ENCODE results near the gene PDE5A. TPM values are rescaled to one million over a fixed set of nuclear protein-coding genes. Genes with fewer than 3 reads are reported as not detected.
"Not testable (repeated sequence)": the region's sequence is repeated elsewhere in the genome, so short reads cannot be mapped to it uniquely, and the experiment has no call there.

Gene PDE5A
- total RNA-seq = 20.0 TPM
- long read RNA-seq, full-length matches to known transcripts = 2 of 13 reads
- long read RNA-seq, partial matches to known transcripts = 1 of 13 reads
- long read RNA-seq, other reads (novel, unspliced or antisense) = 10 of 13 reads

DNA sequence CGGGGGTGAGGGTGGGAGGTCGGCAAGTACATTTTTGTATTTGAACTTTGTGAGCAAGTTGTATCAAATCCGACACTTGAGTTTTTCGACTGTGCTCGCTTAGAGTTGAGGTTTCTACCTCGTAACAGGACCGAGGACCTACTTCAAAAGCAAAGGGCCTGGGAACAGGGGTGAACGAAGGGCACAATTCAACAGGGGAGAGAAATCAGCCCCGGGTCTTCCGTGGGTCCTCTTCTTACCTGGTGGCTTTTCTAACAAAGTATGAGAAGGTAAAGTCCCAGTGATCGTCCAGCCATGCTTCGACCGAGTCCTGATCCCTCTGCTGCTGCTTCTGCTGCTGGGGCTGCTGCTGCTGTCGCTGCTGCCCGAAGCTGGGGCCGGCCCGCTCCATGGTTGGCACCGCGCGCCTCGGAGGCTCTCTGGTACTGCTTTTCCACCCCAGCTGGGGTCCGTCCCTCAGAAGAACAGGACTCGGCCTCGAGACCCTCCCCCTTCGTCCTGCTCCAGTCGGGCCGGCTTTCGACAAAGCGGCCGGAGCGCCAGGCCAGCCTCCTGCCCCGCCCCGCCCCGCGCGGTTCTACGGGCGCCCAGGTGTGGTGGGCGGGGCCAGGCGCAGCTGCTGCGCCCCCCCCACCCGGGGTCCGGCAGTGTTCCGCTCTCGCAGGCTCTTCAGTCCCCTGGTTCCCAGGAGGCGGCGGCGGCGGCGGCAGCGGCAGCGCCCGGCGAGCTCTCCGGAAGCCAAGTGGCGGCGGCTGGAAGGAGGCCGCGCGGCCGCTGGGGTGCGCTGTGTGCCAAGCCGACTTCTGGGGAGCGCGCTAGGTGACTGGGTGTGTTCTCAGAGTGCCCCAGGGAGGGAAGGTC lies at the start of gene PDE5A:
TSS of gene PDE5A (minus strand) at position 524 of the 861 bp plus-strand sequence. CDS start at position 391, 133 bp downstream.
- intact Hi-C loops (cut with DNase I) = loop anchor here (2.0 to 5.0 kb wide), 4 partner anchors 64 to 420 kb away; no protein-coding TSS in a partner anchor

DNA sequence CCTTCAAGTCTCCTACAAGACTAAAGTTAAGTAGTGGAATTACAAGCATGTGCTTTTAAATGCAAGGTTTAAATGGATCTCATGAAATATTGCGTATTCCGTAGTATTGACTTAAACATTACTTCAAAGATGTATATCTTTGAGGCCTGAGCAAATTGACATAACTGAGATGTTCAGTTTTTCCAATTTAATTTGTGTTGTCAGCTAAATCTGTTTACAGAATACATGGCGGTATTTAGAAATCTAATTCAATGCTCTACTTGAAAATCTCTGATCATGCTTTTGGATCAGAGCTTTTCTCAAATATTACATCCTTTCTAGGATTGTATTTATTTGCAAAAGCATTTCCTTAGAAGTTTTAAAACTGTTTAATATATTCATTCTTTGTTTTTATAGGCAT lies 47.5 kb upstream of the PDE5A start:
- no peak for DNase-seq (ENCODE audit: low spot score)
- intact Hi-C loops (cut with DNase I) = no loop called here

More for the DNA sequence above, at the start of gene PDE5A:
- DNase-seq (ENCODE audit: low spot score) = peak; percentile 86

DNA sequence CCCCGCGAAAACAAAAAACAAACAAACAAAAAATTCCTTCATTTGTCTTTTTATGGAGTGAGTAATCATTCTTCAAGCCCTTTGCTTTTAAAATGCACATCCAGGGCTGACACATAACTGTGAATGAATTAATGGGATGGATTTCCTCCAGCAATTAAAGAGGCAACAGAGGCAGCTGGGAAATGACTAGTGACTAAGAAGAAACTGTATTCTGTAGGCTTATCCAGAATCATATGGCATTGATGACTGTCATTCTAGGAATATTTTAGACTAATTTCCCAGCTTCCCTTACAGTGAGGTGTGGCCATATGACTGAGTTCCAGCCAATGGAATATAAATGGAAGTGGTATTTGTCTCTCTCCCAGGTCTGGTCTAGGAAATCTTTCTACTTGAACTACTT lies 46.8 kb upstream of the PDE5A start:
- intact Hi-C loops (cut with DNase I) = no loop called here
- DNase-seq (ENCODE audit: low spot score) = no peak

DNA sequence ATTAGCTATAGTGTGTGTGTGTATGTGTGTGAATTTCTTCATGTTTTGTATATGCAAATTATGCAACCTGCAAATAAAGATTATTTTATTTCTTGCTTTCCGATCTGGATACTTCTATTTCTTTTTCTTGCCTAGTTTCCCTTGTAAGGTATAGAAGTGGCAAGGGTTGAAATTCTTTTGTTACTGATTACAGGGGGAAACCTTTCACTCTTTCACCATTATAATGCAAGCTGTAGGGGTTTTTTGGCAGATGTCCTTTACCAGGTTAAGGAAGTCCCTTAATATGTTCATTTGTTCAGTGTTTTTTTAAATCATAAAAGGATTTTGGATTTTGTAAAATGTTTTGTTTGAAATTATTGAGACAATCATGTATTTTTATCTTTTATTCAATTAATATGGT lies 44.3 kb upstream of the PDE5A start:
- DNase-seq (ENCODE audit: low spot score) = no peak
- intact Hi-C loops (cut with DNase I) = no loop called here

DNA sequence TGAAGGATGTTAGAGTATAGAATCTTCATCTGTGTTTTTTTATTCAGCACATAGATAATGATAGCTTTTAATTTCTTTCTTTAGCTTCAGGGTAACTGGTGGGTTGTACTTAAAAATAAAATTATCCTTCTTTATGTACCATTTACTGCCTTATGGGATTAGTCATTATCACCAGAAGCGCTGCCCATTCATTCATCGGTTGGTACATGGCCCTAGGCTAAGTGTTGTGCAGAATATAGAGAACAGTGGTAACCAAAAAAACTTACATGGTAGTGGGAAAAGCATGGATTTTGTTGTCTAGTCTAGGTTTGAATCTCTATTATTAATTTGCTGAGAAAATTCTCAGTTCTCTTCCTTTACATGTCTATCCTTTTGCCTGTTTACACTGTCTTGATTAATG lies 43.5 kb upstream of the PDE5A start:
- no peak for DNase-seq (ENCODE audit: low spot score)
- intact Hi-C loops (cut with DNase I) = no loop called here

DNA sequence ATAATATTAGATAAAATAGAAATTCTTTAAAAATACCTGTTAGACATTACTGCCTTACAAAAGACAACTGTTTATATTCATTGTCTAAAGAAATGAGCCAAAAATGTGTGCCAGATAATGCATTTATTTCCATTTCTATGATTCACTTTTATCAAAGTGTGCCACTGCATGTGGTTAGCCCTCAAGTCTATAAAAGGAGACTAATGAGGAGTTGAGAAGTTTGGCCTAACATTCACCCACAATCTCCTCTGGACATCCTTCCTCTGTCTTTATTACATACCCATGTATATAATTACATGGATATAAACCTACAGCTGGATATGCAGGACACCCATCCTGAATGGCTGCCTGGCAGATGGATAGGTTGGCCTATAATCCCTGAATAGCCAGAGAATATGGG lies 42.6 kb upstream of the PDE5A start:
- intact Hi-C loops (cut with DNase I) = no loop called here

DNA sequence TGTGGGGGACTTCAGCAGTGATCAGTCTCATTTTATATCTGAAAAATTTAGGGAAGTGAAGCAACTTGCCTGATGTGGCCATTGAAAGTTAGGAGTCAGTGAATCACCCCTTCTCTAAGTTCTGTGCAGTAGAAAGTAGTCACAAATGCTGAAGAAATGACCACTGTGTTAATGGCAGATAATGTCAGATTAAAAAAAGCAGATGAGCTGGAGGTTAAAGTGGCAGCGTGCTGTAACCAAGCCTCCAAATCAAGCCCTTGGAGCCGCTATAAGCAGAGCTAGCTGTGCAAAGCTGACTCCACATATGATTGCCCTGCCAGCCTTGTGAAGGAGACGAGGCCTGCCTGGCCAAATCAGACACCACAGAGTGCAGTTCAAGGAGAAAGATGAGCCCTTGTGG lies 39.2 kb upstream of the PDE5A start:
- DNase-seq (ENCODE audit: low spot score) = no peak
- intact Hi-C loops (cut with DNase I) = no loop called here

More for the DNA sequence above, 42.6 kb upstream of the PDE5A start:
- no peak for DNase-seq (ENCODE audit: low spot score)

DNA sequence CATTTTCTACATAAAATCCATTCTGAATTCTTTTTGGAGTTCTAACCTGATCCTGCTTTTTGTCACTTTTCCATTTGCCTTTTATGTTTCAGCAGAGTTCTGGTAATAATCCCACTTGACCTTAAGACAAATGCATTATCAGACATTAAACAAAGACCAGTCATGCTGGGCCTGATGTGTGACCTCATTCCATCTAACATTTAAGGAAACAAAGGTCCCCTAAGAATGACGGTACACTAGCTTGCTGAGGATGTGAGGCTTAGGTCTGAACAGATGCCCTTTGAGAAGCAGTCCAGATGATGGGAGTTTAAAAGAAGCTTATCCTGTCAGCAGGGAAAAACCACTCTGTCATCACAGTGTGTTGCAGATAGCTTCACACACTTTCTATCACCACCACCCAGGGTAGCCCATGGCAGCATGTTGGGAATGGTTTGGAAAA lies 38.1 kb upstream of the PDE5A start:
- DNase-seq (ENCODE audit: low spot score) = no peak
- intact Hi-C loops (cut with DNase I) = no loop called here

DNA sequence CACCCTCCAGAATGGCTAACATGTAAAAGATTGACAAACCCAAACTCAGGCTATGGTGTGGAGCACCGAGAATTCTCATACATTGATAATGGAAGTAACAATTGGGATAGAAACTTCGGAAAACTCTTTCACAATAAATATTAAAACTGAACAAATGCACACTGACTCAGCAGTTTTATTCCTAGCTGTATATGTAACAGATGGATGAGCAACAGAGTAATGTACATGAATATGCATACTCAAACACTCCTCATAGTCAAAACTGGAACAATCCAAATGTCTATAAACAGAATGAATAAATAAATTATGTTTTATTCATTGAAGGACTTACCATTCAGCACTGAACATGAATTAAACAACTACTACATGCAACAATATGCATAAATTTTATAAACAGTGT lies 37.1 kb upstream of the PDE5A start:
- no peak for DNase-seq (ENCODE audit: low spot score)
- intact Hi-C loops (cut with DNase I) = no loop called here

DNA sequence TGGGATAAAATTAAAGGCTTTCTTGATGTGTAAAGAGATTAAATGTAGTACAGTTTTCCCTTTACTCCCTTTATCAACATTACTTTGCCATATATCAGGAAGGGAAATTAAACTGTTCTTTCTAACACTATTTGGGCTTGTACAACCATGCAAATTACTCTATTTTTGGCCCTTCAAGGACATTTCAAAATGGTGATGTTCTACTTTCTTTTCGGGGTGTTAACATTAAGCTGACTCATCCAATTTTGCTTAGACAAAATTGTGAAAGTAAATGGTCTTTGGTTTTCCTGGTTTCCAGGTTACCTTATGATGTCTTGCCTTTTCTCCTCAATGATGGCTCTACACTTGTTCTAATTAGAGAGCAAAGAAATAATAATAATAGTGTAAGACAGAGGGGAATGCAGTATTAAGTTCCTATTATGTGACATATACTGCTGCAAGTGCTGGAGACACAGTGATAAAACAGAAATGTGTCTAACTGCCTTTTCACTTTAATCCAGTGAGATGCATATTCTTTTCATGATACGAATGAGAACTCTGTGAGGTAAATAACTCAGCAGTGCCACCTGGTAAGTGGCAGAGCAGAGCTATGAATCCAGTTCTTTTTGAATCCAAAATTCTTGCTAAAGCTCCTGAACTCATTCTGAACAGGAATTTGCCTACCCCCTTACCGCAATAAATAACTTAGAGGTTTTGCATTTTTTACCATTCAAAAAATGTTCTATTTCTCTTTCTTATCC lies 35.7 kb upstream of the PDE5A start:
- no peak for DNase-seq (ENCODE audit: low spot score)

DNA sequence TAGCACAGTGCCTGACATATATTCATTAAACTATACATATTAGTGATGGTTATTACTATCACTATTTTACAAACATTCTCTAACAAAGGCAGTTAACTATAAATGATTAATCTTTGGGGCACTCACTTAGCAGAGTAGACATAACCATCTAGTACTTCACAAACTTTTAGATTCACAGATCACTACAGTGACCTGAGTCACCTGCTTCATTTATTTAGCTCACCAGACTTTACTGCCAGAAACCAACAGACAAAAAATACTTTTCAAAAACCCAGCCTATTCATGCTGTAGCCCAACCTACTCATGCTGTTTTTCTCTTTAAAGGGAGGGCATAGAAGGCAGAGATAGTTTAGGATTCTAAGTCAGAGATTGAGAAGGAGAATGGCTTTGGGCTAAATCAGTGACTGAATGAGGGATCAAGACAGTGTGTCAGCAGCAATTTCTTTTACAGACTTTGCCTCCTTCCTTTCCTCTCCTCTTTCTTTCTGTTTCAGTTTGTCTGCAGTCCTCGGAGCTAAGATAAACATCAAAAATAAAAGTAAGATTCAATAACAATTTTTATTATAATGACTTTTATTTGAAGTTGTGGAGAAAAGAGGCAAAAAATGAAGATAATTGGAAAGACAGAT lies 34.7 kb upstream of the PDE5A start:
- no peak for DNase-seq (ENCODE audit: low spot score)
- intact Hi-C loops (cut with DNase I) = no loop called here

More for the DNA sequence above, 35.7 kb upstream of the PDE5A start:
- intact Hi-C loops (cut with DNase I) = no loop called here

DNA sequence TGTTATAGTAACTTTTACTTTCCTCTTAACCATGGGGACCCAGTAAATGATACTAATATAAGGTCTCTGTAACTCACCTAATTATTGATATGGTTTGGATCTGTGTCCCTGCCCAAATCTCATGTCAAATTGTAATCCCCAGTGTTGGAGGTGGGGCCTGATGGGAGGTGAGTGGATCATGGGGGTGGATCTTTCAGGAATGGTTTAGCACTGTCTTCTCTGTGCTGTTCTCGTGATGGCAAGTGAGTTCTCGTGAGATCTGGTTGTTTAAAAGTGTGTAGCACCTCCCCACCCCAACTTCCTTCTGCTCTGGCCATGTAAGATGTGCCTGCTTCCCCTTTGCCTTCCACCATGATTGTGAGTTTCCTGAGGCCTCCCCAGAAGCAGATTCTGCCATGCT lies 34.0 kb upstream of the PDE5A start:
- DNase-seq (ENCODE audit: low spot score); intact Hi-C loops (cut with DNase I): not testable (repeated sequence)

DNA sequence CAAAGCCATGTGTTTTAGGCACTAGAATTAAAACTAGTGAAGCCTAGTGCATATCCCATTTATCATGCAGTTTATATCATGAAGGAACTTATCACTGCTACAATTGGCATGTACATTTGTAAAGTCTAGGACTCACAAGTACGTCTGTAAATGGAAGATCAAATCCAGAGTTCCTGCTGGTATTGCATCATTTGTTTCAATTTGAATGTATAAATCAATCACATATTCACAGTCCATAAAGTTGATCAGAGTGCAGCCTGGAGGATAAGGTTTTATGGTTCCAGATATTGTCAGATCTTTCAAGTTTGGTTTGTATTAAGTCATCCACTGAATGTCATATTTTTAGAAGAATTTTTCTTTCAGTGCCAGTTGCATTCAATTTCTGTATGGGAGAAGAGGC lies 32.6 kb upstream of the PDE5A start:
- intact Hi-C loops (cut with DNase I) = no loop called here

DNA sequence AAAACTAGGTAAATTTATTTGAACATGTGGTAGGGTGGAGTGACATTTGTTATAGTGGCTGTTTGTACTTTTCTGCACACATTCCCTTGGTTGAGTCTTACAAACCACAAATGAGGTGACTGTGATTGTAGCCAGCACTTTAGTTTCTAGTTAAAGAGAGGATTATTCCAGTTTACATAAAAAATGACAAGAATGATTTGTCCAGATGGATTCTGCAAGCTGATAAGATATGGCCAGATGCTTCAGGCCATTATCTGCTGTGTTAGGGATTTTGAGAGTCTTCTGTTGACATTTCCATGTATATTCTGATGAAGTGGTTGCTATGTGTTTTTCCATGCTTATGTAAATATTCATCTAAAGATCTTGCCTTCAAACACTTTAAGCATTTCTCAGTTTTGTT lies 31.0 kb upstream of the PDE5A start:
- DNase-seq (ENCODE audit: low spot score) = no peak
- intact Hi-C loops (cut with DNase I) = no loop called here

More for the DNA sequence above, 32.6 kb upstream of the PDE5A start:
- no peak for DNase-seq (ENCODE audit: low spot score)

DNA sequence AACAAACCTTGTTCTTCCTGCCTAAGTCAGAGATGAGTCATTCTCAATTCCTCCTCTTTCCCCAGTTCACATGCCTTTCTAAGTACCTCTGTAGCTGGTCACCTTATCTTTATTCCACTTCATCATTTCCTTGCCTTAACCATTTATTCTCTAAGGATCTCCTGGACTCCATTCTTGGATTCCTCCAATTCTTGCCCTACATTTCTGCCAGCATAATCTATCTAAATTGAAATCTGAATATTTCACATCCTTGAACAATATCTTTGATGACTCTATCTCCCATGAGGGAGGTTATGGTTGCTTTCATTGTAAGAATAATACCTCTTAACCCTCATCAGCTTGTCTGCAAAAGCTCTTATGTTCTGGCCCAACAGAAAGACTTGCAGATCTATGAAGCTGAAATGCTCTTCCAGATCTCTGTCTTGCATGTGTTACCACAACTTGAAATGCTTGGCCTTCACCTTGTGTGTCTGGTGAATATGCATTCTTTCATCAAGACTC lies 28.6 kb upstream of the PDE5A start:
- intact Hi-C loops (cut with DNase I) = no loop called here
- DNase-seq (ENCODE audit: low spot score) = no peak

DNA sequence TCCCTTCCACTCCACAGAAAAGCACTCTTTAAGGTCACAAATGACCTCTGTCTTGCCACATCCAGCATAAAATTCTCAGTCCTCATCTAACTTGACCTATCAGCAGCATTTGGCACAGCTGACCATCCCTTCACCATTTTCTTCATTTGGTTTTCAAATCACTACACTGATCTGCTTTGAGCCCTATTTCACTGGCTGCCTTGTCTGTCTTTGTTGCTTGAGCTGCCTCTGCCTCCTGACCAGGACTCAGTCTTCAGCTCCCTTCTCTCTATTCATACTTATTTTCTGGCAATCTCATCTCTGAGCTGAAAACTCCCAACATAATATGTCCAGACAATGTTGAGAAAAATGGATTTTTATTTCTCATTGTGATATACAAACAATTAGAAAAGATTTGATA lies 27.7 kb upstream of the PDE5A start:
- intact Hi-C loops (cut with DNase I) = no loop called here
- DNase-seq (ENCODE audit: low spot score) = no peak

DNA sequence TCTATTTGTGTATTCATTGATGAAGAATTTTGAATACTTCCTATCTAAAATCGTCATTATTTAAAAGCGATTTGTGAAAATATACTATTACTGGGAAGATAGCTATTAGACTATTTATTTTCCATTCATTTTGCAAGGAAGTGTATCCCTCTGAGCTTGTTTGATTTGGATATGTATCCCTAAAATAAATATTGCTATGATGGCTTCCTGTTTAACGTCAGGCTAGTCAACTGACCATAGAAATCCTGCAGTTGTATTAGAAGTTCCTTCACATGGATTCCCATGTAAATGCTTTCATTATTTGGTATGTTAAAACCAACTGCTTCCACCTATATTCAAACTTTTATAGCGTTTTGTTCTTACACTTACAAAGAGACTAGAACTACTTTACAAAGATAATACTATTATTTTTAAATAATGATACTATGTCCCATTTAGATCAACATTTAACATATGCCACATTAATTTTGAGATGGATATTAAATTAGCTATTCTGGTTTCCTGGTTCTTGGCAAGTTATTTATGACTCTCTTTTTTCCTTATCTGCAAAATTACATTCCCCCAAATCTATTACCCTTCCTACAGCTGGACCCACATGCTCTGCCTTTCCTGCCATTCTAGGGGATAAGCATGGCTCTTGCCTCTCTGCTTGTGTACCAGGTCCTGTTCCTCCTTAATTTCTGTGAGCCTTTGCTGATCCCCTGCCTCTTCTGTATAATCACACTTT lies 26.7 kb upstream of the PDE5A start:
- intact Hi-C loops (cut with DNase I) = no loop called here
- no peak for DNase-seq (ENCODE audit: low spot score)

DNA sequence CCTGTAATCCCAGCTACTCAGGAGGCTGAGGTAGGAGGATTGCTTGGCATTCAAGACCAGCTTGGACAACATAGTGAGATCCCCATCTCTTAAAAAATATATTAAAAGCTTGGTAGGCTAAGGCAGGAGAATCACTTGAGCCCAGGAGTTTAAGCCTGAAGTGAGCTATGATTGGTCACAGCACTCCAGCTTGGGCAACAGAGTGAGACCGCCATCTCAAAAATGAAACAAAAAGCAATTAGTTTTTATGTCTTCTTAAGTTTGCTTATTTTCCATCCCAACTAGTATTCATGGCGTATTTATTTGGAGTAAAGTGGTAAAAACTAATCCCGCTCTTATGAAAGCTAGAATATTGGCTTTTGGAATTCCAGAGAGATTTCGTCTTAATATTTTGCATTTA lies 25.4 kb upstream of the PDE5A start:
- DNase-seq (ENCODE audit: low spot score) = no peak
- intact Hi-C loops (cut with DNase I) = no loop called here

DNA sequence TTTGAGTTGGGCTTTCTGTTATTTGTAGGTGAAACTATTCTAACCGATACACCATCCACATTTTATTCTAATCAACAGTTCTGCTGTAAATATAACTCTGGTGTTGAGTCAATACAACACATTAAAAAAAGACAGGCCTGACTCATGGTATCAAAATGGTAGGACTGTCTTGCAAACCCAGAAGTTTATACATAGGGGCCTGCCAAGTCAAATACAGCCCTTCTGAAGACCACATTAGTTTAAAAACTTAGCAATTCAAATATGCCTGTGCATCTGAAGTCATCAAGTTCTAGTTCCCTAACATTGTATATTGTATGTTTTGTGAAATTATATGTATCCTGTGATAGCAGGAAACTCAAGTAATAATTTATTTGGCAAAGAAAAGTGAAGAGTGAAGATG lies 24.4 kb upstream of the PDE5A start:
- intact Hi-C loops (cut with DNase I) = no loop called here
- no peak for DNase-seq (ENCODE audit: low spot score)

Measured in cardiac septum (tissue), 1 donor.